Esophagus (tissue), 2 donors: ENCODE results near the gene CYP2D6. TPM values are rescaled to one million over a fixed set of nuclear protein-coding genes. Genes with fewer than 3 reads are reported as not detected.

Source experiments
- H3K27ac ChIP-seq, 2 donors: one replicate each; pipeline ENCODE4 v1.5.1; 2013; ENCODE audit warnings: low read depth in 2 of 2, mild to moderate bottlenecking in 2 of 2, inconsistent platforms in 1 of 2, low read length in 1 of 2, moderate library complexity in 1 of 2
- H3K27me3 ChIP-seq, 2 donors: one replicate each; pipeline ENCODE4 v1.6.1; 2013; ENCODE audit warnings: low read length in 2 of 2, control low read depth in 1 of 2, mild to moderate bottlenecking in 1 of 2; ENCODE audit not compliant: insufficient read depth in 2 of 2, control insufficient read depth in 1 of 2
- H3K36me3 ChIP-seq, 2 donors: one replicate each; pipeline ENCODE4 v1.6.1; 2013; ENCODE audit warnings: low read length in 1 of 2; ENCODE audit not compliant: control insufficient read depth in 2 of 2, insufficient read depth in 2 of 2
- H3K4me1 ChIP-seq, 2 donors: one replicate each; pipeline ENCODE4 v1.6.1; 2013; ENCODE audit warnings: low read length in 1 of 2; ENCODE audit not compliant: control insufficient read depth in 2 of 2, insufficient read depth in 2 of 2
- H3K4me3 ChIP-seq, 2 donors: one replicate each; pipeline ENCODE4 v1.5.1; 2013; ENCODE audit warnings: low read length in 2 of 2, mild to moderate bottlenecking in 2 of 2, low read depth in 1 of 2, moderate library complexity in 1 of 2
- H3K9me3 ChIP-seq, 2 donors: one replicate each; pipeline ENCODE4 v1.6.1; 2013; ENCODE audit warnings: mild to moderate bottlenecking in 2 of 2, low read depth in 1 of 2, low read length in 1 of 2, moderate library complexity in 1 of 2; ENCODE audit not compliant: control insufficient read depth in 2 of 2, insufficient read depth in 1 of 2
- WGBS, 2 donors: extraction: QIAGEN DNeasy Blood & Tissue Kit; methylation state at CpG; one replicate each; pipeline ENCODE4 v1.1.7; 2013; 5-methylcytosine and 5-hydroxymethylcytosine counted together
- polyA plus RNA-seq, 2 donors: library from polyadenylated mRNA; stranded (reverse); fragments of 200-250 nt; gene quantifications; one replicate each; pipeline ENCODE4 v1.2.3, GENCODE V29; 2013
- donor health status: healthy with polysubstance abuse.
- donor health status: Bipolar disorder and iron deficiency.

The CYP2D6 gene
- polyA plus RNA-seq, 2 donors = 1.2 to 6.3 TPM

- WGBS, 2 donors = 29 to 35% methylated on average over 24 of the region's 24 CpGs
- Histone ChIP-seq H3K4me1 (peaks cover 3 to 14% of the 10 kb centered on the region in 2 donors), H3K27me3 (no peaks in the 10 kb centered on the region), H3K4me3 (peak overlapping the region; percentile 76 to 79), H3K9me3 (no peaks in the 10 kb centered on the region), H3K36me3 (peaks cover 0 to 12% of the 10 kb centered on the region in 2 donors), H3K27ac (peak overlapping the region; percentile 91 to 99)
Observed at GRCh38 chr22:42078469-42079318, 51.9 kb downstream of the CYP2D6 start.

GRCh38 chr22:42077486-42078125 is 53.0 kb downstream of the CYP2D6 start:
- Histone ChIP-seq H3K9me3 (no peaks in the 10 kb centered on the region), H3K4me1 (peaks cover 6 to 16% of the 10 kb centered on the region in 2 donors), H3K4me3 (no peak overlapping the region), H3K27me3 (no peaks in the 10 kb centered on the region), H3K27ac (no peak overlapping the region), H3K36me3 (peaks cover 0 to 7% of the 10 kb centered on the region in 2 donors)
- 83 to 89% methylated on average over 21 of the region's 21 CpGs for WGBS, 2 donors

GRCh38 chr22:42076764-42077485 is 53.7 kb downstream of the CYP2D6 start:
- peaks cover 0 to 3% of the 10 kb centered on the region in 2 donors for H3K36me3 ChIP-seq
- peaks cover 6 to 14% of the 10 kb centered on the region in 2 donors for H3K4me1 ChIP-seq
- no peak overlapping the region for H3K4me3 ChIP-seq
- no peaks in the 10 kb centered on the region for H3K9me3 ChIP-seq
- H3K27ac ChIP-seq = no peak overlapping the region
- WGBS, 2 donors = 90 to 91% methylated on average over 20 of the region's 20 CpGs
- no peaks in the 10 kb centered on the region for H3K27me3 ChIP-seq

Other genes with a start within 250 kb of the CYP2D6 start
- under 1 TPM in 1 of 2 donors, not detected in 1; 0.07 TPM for gene SHISA8, start 215.7 kb downstream of the CYP2D6 start, polyA plus RNA-seq
- gene TNFRSF13C, start 204.0 kb downstream of the CYP2D6 start, polyA plus RNA-seq = under 1 TPM; 0.36 to 0.47 TPM
- 10 to 100 TPM; 16.5 to 18.8 TPM for gene CENPM, start 183.7 kb downstream of the CYP2D6 start, polyA plus RNA-seq
- gene SEPTIN3, start 161.4 kb downstream of the CYP2D6 start, polyA plus RNA-seq = under 1 TPM; 0.11 to 0.18 TPM
- under 1 TPM; 0.13 to 0.59 TPM for gene WBP2NL, start 132.0 kb downstream of the CYP2D6 start, polyA plus RNA-seq
- 10 to 100 TPM in 1 of 2 donors, 1 to 10 TPM in 1; 6.9 to 12.3 TPM for gene NAGA, start 60.0 kb downstream of the CYP2D6 start, polyA plus RNA-seq
- gene PHETA2, start 56.6 kb downstream of the CYP2D6 start, polyA plus RNA-seq = 10 to 100 TPM in 1 of 2 donors, 1 to 10 TPM in 1; 6.1 to 10.0 TPM
- gene SMDT1, start 51.1 kb downstream of the CYP2D6 start, polyA plus RNA-seq = 100 to 1,000 TPM; 111 to 116 TPM
- 100 to 1,000 TPM in 1 of 2 donors, 10 to 100 TPM in 1; 93.3 to 107 TPM for gene NDUFA6, start 40.0 kb downstream of the CYP2D6 start, polyA plus RNA-seq
- gene TCF20, start 139.8 kb upstream of the CYP2D6 start, polyA plus RNA-seq = 10 to 100 TPM; 14.5 to 15.0 TPM